ENCODE data around the gene CD63.
"Not testable (repeated sequence)": the region's sequence is repeated elsewhere in the genome, so short reads cannot be mapped to it uniquely, and the experiment has no call there.

CD63 gene

GRCh38 chr12:55728939-55729818, at the start of gene CD63:
Gene CD63 (minus strand): TSS chr12:55729009. CDS start chr12:55728341, 668 bp downstream.
- peak; percentile 76 for DNase-seq

DNA sequence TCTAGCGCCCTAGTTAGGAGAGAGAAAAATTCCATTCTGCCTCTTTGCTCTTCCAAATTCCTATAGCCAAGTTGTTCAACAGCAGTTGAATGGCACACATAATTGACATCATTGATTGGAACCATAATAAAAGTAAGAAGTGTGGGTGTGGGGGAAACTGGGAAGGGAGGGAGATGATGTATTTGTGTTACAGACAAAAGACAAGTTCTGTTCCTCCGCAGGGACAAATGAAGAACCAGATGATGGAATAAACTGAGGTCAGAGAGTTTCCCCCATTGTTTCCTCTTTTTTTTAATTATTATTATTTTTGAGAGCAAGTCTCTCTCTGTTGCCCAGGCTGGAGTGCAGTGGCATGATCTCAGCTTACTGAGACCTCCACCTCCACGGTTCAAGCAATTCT, 49.0 kb upstream of the CD63 start:
- DNase-seq = no peak

DNA sequence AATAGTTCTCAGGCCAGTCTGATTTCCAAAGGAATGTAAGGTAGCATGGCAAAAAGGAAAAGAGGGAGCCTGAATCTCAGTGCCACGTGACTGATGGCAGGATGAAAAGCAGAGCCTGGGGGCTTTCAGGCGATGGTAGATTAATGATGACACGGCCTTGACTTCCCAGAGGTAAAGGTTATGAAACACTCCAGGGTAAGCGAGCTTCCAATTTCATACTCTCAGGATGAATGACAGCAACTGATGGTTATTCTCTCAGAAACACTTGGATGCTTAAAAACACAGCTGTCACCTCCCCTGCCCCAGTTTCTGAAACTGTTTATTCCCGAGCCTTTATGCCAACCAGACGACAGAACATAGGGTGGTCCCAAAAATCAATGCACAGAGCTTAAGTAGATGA, 42.9 kb upstream of the CD63 start:
- DNase-seq = no peak

- no peak for DNase-seq
These were observed 38.3 kb upstream of the CD63 start for GRCh38 chr12:55767156-55767555.

- no peak for DNase-seq
These were observed 37.0 kb upstream of the CD63 start for GRCh38 chr12:55765736-55766290.

GRCh38 chr12:55762646-55763045, 33.8 kb upstream of the CD63 start:
- no peak for DNase-seq

GRCh38 chr12:55760663-55761062, 31.9 kb upstream of the CD63 start:
- peak; percentile 48 for DNase-seq

GRCh38 chr12:55758575-55758974, 29.8 kb upstream of the CD63 start:
- DNase-seq = not testable (repeated sequence)

- no peak for DNase-seq
These were observed 28.9 kb upstream of the CD63 start for GRCh38 chr12:55757701-55758100.

GRCh38 chr12:55755246-55755645, 26.4 kb upstream of the CD63 start:
- DNase-seq = no peak

- DNase-seq = no peak
These were observed 19.6 kb upstream of the CD63 start for GRCh38 chr12:55748230-55748993.

DNA sequence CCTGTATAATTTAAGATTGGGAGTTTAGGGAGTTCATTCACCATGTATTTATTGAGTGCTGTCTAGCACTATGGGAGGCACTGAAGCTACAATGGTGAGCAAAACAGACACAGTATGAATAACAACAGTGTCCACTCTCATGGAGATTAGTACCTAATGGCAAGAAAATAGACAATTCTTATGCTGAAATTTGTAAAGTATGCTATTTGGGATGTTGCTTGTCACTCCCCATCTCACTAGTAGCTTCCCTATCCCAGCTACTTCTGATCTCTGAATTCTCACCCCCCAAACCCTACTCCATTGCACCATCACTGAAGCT, 18.1 kb upstream of the CD63 start:
- DNase-seq = no peak

DNA sequence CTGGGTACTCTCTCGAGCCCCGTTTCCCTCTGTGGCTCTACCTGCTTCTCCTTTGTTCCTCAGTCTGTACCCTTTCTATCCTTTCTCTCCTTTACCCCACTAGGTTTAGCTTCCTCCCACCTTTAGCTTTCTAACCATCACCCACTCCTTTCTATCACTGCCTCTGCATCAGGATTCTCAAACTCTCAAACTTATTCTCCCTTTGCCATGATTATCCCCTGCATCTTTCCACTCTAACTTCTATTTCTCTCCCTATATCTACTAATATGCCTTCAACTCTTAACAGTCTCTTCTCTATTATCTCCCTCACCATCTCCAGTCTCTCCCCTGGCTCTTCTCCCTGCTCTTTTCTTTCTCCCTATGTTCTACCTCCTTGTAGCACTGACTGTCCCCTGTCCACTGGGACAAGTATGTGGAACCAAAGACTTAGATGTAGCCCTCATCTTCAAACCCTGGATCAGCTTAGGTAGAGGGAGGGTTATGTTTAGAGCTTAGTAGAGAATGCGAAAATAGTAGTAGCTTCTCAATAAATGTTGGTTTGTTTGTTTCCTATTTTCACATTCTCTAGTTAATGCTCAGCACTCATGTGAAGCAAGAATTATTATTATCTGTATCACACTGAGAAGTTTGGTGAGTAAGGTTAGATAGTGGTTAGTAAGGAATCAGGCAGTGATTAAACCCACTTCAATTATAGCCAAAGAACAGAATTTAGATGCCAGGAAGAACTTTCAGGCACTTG, 17.5 kb upstream of the CD63 start:
- no peak for DNase-seq

- DNase-seq = no peak
These were observed 16.8 kb upstream of the CD63 start for GRCh38 chr12:55745361-55746173.

- DNase-seq = no peak
These were observed 15.7 kb upstream of the CD63 start for GRCh38 chr12:55744340-55745030.

- DNase-seq = peak; percentile 46
These were observed 14.9 kb upstream of the CD63 start for GRCh38 chr12:55743406-55744339.

- DNase-seq = peak; percentile 75
These were observed 14.1 kb upstream of the CD63 start, which contains the start of gene GDF11 for GRCh38 chr12:55742719-55743405. Gene GDF11 (plus strand): TSS chr12:55743122. CDS start chr12:55743317, 195 bp downstream.

DNA sequence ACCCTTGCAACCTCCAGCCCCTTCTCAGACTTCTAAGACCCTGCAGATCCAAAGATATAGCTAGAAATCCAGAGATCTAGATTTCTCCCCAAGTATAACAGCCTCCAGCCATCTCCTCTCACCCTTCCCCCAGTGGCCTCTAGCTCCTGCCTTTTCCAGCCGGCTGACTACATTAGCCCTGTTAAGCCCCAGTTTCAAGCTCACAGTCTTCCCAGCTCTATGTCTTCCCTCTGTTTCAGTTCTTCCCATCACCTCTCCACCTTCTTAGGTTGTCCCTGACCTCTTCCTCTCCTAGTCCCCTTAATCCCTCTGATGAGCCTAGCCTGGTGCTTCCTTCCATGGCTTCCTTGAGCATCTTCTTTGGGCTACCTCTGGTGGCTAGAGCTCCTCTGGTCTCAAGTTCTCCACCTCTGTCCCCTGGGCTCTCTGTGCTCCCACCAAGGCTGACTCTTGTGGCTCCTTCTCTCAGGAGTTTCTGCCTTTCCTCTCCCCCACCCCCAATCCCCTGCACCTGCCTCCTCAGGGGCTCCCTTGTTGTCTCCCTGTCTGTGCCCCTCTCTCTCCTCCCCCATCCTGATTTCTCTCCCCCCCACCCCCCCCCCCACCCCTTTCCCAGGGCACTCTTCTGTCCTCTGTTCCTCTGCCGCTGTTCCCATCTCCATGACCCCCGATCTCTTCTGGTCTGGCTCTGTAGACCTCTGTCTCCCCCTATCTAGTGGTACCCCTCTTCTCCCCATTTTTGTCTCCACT, 13.3 kb upstream of the CD63 start:
- DNase-seq = no peak

- DNase-seq = no peak
These were observed 10.2 kb upstream of the CD63 start for GRCh38 chr12:55739025-55739378.
